ENCODE data around the gene FTCD.

GRCh38 chr21:46195595-46196195, 40.3 kb upstream of the FTCD start:
- TF ChIP-seq CTCF (IDR thresholded peaks at IDR 0.05) = no peak
- no peak for TF ChIP-seq POLR2AphosphoS5 (IDR thresholded peaks at IDR 0.05)
- TF ChIP-seq EP300 (IDR thresholded peaks at IDR 0.05) = no peak
- no peak for TF ChIP-seq POLR2A (IDR thresholded peaks at IDR 0.05)

All from suprapubic skin (tissue), 4 donors.